ENCODE measurements around the gene MARK1.

The MARK1 gene

DNA sequence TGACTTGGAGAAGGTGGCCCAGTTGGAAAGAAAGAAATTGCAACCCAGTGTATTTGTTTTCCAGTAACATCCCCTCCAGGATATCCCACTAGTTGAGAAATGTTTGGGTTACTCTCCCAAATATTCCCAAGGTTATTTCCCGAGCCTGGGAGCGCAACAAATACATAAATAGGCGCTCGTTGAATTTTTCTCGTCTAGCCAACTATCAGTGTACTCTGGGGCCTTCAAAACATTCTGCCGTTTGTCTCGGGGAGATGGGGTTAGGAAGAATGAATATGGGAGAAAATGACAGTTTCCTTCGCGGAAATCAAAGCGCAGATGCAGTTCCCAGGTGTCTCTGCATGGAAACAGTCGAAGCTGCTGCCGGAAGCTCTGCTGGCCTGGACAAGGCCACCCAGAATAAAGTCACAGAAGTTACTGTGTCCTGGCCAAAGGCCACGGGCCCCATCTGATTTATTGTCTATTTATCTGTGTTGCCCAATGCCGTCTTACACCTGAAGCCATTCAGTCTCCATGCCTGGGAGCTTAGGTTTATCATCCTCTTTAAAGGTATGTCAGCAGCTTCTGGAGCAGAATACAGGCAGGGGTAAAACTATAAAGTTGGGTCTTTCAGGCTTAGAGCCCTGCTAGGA is 163.2 kb downstream of the MARK1 start:
- no peak for DNase-seq (ENCODE audit: low read depth)

DNA sequence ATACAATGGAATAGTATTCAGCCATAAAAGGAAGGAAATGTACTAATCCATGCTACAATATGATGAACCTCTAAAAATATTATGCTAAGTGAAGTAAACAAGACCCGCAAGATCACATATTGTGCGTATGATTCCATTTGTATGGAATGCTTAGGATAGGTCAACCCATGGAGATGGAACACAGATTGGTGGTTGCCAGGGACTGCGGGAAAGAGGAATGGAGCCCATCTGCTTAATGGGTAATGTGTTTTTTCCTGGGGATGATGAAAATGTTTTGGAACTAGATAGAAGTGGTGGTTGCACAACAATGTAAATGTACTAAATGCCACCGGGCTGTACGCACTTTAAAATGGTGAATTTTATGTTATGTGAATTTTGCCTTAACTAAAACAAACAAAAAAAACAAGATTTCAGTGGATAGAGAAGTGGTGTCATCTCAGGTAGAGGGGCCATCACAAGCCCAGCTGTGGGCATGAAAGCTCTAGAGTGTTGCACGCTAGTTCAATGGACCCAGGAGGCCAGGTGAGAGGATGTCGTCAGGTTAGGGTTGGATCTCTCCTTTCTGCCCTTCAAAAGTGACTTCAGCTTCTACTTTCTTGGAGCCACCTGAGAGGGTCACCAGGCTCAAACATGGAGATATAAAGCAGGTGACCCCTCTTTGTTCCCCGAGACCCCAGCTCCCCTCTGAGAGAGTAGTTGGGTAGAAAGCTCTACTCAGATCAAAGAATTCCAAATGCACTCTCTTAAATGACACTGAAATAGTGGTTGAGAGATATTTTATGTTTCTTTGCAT is 164.7 kb downstream of the MARK1 start:
- no peak for DNase-seq (ENCODE audit: low read depth)

DNA sequence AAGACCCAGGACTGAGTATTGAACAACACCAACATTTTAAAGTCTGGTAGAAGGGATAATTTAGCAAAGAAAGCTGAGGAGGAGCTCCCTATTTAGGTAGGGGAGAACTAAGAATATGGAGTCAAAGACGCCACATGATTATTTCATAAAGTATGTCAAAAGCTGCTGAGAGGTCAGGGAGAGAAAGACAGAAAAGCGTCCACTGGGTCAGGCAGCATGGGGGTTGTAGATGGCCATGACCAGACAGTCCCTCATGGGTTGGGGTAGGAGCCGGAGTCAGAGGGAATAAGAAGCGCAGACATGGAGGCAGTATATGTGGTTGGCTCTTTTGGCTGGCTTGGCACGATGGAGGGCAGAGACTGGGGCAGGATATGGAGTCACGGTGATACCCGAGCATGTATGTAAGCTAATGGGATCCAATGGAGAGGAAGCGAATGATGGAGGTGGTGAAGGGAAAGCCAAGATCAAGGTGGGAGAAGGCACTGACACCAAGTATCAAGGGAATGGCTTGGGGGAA is 167.0 kb downstream of the MARK1 start:
- DNase-seq (ENCODE audit: low read depth) = no peak

DNA sequence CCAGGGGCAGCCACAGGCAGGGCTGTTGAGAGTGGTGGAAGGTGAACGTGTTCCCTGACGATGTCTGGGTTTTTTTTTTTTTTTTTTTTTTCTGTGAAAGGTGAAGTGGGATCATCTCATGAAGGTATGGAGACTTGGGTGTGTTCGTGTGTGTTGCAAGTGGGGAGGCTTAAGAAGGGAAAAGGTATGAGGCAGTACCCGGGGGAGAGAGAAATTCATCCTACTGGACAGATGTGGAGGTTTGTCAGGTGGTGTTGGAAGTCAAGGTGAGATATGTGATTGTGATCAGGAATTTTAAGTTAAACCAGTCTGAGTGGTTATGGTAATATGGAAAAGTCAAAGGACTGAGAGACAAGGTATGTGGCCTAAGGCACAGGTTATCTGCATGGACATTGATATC is 167.5 kb downstream of the MARK1 start:
- DNase-seq (ENCODE audit: low read depth) = no peak

DNA sequence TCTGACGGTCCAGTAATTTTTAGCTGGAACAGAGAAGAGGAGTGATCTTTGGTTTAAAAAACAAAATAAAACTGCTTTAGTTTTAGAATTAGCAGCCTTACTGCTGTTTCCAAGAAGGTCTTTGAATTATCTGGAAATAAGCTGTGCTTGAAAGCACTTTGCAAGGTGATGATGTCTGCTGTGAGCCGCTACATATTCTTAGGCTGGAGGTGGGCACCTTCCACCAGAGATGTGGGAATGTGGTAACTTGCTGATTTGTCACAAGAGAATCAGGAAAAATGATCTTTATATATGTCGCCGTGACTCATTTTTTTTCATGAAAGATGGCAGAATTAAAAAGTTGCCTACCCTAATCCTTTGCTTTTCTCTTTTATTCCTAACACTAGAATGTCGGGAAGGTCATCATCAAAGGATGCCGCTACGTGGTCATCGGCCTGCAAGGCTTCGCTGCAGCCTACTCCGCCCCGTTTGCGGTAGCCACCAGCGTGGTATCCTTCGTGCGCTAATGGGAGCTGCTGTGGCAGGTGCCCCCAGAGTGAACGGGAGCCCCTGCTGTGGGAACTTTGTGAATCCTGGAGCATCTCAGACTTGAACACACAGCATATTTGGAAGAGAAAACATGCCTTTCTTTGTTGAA is 168.4 kb downstream of the MARK1 start:
- DNase-seq (ENCODE audit: low read depth) = no peak

DNA sequence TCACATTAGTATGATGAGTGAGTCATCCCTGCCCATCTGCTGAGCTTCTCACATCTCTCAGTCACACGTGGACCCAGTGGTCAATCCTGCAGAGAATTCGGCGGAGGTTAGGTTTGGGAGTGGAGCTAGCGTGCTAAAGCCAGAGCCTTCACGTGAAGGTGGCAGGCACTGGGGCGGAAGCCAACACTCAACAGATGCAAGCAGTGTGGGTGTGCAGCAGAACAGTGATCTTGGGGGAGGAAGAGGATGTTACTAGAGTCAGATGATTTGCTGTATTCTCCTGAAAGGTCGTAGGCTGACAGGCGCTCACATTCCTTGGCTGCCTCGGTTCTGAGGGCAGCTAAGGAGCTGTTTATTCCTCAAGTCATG is 168.9 kb downstream of the MARK1 start:
- DNase-seq (ENCODE audit: low read depth) = no peak

DNA sequence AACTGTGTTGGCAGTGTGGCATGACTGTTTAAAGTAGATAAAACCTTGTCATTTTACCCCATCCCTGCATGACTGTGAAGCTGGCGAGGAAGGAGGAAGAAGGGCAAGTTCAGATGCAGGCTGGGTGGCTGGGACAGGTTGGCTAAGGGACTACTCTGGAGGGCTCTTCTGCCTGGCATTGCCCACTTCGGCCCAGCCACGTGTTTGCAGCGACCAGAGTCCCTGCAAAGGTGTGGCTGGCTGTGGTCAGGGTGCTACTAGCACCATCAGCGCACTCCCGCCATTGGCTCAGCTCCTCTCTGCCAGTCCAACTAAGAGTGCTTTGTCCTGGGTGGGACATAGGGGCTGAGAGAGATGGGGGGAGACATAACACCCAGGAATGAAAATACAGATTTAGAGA is 169.4 kb downstream of the MARK1 start:
- DNase-seq (ENCODE audit: low read depth) = no peak

DNA sequence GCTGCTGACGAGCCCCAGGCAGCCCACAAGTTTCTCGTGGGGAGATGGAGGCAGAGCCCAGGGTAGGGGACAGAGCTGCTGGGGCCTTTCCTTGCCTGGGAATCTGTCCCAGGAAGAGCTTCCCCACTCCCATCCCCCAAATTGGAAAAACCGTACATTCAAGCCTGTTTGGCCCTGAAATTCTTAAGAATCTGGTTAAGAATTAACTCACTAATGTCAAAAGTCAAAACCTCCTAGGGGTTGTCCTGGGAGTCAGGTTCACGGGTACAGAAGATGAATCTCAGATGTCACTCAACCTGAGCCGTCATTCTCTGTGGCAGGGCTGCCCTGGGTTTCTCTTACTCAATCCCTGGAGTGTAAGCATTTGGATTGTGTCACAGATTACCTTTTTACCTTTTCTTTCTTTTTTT is 170.7 kb downstream of the MARK1 start:
- DNase-seq (ENCODE audit: low read depth) = no peak

DNA sequence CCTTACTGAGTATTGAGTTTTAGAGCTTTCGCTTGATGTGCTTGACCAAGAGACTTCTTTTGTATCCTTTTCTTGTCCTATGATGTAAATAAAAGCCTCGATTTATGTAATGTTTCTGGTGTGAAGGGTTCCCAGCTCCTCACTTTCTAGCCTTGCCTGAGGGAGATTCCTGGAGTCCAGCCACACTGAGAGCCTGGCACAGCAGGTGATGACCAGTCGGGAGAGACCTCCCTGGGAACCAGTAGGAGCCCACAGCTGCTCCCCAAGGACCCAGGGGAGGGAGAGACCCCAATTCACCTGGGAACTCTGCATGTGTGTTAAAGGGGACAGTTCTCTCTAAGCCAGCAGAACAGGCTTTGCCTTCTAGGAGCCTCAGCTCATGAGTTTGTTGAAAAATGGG is 171.1 kb downstream of the MARK1 start:
- DNase-seq (ENCODE audit: low read depth) = no peak

DNA sequence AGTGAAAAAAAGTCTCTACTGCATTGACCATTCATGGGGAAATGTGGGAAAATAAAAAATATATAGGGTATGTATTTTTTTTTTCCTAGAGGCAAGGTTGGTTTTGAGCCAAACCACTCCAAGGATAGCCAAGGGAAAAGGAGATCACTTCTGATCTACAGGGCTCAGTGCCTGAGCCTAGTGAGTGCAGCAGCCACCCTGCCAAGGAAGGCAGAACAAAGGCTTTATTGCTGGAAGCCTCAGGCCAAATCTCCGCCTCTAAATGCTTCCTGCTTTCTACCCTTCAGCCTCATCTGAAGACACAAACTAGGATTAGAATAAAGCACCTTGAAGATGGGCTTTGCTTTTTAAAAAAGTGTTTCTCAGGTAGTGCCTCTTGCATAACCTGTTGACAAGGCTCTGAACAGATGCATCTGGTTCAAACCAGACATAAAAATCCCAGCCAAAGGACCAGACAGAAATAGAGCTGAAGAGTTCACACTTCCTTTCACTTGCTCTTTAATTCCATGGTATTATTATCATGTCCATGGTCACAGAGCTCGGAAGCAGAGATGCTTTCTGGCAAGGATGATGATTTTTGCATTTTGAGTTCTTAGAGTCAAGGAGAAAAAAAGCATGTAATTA is 172.7 kb downstream of the MARK1 start:
- no peak for DNase-seq (ENCODE audit: low read depth)

DNA sequence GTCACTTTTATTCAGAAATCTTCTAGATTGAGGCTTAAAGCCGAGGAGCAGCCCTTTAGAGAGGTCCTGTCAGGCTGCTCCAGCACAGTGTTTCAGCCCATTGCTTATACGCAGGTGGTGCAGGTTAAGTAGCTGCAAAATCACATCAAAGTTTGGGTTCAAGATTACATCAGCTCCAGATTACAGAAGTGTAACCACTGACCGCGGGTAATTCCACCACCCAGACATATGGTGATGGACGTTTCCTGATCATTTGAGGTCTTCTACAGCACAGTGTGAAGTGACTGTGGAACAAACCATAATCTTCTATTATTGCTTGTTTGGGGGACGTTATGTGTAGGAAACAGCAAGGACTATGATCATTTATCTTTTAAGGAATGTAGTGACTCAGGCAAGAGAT is 174.0 kb downstream of the MARK1 start:
- no peak for DNase-seq (ENCODE audit: low read depth)

DNA sequence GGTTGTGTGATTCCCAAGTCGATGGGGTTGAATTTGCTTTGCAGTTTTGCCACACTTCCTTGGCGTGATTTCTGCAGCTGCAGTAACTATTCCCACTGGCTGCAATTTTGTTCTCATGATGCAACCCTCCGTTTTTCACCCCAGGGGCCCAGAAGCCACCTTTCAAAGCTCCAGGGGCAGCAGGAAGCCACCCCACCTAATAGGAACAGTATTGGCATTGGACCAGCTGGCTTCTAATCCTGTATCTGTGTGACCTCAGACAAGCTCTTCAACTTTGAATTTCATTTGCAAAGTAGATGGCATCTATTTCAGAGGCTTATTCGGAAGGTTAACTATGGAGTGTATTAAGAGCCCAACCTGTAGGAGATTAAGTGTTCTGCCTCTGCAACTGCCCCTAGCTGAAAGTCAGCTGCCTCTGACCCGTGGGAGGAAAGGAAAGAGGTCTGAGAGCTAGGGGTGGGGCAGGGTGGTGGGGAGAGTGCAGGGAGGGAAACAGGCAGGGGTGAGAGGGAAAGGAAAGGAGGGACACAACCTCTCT is 174.9 kb downstream of the MARK1 start:
- DNase-seq (ENCODE audit: low read depth) = no peak

DNA sequence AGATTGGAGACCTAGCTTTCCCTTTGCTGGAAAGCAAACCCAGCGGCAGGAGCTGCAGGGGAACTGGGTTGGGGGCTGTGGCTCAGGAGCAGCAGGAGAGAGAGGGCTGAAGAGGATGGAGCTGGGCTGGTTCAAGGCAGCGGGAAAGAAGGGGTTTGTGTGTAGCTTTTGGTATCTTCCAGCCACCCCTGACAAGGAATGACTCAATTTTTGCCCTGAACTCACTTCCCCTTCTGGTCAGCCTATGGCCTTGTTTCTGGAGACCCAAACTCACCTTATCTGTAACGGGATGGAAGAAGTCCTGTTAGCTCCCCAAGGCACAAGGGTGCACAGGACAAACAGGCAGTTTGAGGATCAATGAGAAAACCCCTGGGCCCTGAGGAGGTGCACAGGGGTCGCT is 175.4 kb downstream of the MARK1 start:
- no peak for DNase-seq (ENCODE audit: low read depth)

DNA sequence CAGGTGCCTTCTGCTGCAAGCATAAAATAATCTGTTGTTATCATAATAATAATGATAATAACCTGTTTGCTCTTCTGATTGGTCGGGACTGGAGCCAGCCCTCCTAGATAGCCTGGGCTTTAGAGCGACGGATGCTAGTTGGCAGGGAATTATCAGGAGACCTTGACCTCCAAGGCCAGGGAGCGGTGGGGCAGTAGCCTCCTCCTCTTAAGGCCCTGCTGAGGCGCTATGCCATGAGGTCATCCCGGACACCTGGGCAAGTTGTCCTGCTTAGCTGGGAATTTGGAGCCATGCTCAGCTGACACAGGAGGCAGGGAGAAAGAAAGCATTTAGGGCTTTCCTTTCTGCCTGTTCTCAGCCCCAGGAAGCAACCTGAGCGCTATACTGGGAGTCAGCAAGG is 177.8 kb downstream of the MARK1 start:
- DNase-seq (ENCODE audit: low read depth) = no peak

DNA sequence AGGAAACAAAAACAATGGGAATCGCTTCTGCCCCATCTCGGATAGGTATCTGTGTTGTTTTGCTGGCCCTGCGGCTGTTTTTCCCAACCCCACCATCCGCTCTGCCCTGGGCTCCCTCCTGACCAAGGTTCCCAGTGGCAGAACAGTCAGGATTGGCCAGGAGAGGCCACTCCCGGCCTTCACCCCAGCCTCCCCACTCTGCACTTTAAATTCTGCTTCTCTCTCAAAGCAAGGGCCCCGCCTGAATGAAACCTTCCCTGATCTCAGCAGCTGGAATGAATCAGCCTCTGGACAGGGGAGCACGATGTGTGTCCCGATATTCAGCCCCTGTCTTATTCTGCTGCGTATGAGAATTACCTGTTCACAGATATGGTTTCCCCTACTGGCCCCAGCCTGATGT is 178.5 kb downstream of the MARK1 start:
- no peak for DNase-seq (ENCODE audit: low read depth)

DNA sequence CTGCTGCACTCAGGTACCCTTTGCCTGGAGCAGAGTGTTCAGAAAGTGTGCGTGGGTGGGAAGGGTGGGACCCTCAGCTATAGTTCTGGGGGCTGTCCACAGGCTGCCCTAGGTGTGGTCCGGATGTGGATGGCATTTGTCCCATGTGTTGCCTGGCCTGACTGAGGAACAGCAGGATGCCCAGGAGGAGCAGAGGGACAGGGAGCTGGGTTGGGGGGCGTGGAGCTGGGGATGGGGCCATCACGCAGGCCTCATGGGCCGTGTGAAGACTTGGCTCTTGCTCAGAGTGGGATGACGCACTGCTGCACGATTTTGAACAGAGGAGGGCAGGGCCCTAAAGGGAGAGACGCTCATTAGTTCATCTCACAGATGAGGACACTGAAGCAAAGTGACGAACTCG is 179.2 kb downstream of the MARK1 start:
- no peak for DNase-seq (ENCODE audit: low read depth)

DNA sequence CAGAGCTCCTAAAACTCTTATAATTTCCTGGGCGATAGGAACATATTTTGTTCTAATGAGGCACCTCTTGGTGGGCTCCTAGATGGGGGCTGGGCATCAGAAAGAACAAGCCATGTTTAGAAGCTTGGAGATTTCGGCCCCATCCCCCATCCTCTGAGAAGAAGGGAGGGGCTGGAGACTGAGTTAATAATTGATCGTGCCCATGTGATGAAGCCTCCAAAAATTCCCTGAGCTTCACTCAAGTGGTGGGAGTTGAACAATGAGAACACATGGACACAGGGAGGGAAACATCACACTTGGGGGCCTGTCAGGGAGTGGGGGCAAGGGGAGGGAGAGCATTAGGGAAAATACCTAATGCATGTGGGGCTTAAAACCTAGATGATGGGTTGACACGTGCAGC is 180.3 kb downstream of the MARK1 start:
- no peak for DNase-seq (ENCODE audit: low read depth)

DNA sequence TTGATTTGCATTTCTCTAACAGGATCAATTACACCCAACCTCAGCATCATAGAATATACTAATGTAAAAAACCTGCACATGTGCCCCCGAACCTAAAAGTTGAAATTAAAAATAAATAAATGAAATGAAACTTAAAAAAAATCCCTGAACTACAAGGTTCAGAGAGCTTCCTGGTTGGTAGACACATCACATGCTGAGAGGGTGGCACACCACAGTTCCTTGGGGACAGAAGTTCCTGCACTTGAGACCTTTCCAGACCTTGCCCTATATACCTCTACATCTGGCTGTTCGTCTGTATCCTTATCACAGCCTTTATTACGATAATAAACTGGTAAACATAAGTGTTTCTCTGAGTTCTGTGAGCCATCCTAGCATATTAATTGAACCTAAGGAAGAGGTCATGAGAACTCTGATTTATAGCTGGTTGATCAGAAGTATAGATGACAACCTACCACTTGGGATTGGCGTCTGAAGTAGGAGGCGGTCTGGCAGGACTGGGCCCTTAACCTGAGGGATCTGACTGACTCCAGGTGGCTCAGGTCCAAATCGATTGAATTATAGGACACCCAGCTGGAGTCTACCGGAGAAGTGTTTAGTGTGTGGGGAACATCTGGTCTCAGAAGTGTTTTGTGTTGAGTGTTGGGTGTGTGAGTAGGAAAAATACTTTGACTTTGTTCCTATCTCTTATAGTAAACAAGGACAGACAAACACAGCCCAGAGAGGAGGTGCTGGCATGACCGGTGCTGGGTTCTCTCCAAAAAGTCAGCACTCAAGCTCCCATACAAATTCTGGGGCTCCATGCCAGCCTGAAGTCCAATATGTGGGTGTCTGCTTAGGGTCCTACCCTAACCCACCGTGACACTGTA is 181.2 kb downstream of the MARK1 start:
- no peak for DNase-seq (ENCODE audit: low read depth)

DNA sequence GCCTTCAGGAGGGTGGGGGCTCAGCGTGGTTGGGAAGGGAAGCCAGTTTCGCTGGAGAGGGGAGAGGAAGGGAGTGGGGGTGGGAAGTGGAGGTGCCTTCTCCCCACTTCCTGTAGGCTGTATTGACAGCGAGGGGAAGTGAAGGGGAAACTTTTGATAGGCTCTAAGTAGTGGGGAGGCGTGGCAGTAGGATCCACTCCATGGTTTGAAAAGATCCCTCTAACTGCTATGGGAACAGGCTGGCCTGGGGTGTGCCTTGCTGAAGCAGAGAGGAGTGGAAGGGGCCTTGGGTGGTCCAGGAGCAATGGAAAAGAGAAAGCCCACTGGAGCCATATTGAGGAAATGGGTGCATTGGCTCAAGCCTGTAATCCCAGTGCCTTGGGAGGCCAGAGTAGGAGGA is 182.4 kb downstream of the MARK1 start:
- no peak for DNase-seq (ENCODE audit: low read depth)

DNA sequence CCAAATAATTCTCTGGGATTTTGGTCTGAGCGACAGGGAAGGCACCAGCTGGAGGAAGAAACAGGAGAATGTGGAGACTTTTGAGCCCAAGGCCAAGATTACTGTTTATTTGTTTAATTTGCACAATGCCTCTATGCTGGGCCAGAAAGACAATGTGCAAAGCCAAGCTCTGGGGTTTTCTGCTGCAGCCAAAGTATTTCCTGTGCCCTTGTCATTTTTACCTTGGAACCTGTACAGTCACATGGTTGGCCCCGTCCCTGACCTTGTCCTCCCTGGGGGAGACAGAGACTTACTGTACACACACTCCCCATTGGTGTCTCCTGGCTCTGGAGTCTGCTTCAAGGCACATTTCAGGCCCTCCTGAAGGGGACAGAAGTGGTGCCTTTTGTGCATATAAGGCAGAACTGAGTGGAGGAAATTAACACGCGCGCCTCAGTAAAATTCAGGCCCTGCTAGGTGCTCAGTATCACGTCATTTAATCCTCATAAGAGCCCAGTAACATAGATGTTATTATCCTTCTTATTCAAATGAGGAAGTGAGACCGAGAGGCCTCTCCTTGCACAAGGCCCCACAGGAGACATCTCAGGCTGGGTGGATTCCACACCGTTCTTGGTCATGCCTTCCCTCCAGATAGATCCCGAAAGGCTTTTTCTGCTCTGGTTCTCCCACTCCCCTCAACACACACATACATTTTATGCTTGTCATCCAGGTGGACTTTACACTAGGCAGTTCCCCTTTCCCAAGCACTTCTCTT is 183.3 kb downstream of the MARK1 start:
- no peak for DNase-seq (ENCODE audit: low read depth)

Measured in activated T-helper 9 cell treated with anti-CD3 and anti-CD28 coated beads, Interleukin-2, amount 50 U/mL, for 16 hours (primary cell).